ENCODE results near the gene IFNL4. TPM values are rescaled to one million over a fixed set of nuclear protein-coding genes. Genes with fewer than 3 reads are reported as not detected.

IFNL4 gene
- total RNA-seq, 1 donor from 2014 or later = not detected

GRCh38 chr19:39240421-39240820 is 8.2 kb downstream of the IFNL4 start:
- H3K4me1 Mint-ChIP-seq = peaks cover 5% of the 10 kb centered on the region
- H3K4me3 Mint-ChIP-seq = no peak overlapping the region
- H2AFZ ChIP-seq (replicated peaks) = no peak overlapping the region
- no peaks in the 10 kb centered on the region for H3K79me2 ChIP-seq (ENCODE audit: low read depth)
- H3K36me3 Mint-ChIP-seq = no peaks in the 10 kb centered on the region
- TF ChIP-seq CTCF (IDR thresholded peaks at IDR 0.05) = no peak
- TF ChIP-seq EZH2 (IDR thresholded peaks at IDR 0.05) = no peak
- no peak for TF ChIP-seq EZH2phosphoT487 (IDR thresholded peaks at IDR 0.05)
- H3K27ac Mint-ChIP-seq = no peak overlapping the region
- DNase-seq (ENCODE audit: low spot score) = no peak
- no peak overlapping the region for H3K4me2 ChIP-seq
- H3K27ac ChIP-seq = no peak overlapping the region
- H4K20me1 ChIP-seq (ENCODE audit: low read depth) = no peaks in the 10 kb centered on the region
- peaks cover 46% of the 10 kb centered on the region for H3K27me3 ChIP-seq
- no peak overlapping the region for H3K4me3 ChIP-seq
- H3K9ac ChIP-seq = no peak overlapping the region
- H3K36me3 ChIP-seq = no peaks in the 10 kb centered on the region
- no peaks in the 10 kb centered on the region for H3K9me3 Mint-ChIP-seq
- H3F3A ChIP-seq (ENCODE audit: low read depth) = no peaks in the 10 kb centered on the region
- H3K4me1 ChIP-seq = no peaks in the 10 kb centered on the region
- H3K27me3 Mint-ChIP-seq (ENCODE audit: insufficient read depth, low read depth) = peaks cover 16% of the 10 kb centered on the region
- no peaks in the 10 kb centered on the region for H3K9me3 ChIP-seq (ENCODE audit: low read depth)

- H3K9me3 ChIP-seq (ENCODE audit: low read depth) = no peaks in the 10 kb centered on the region
- no peak overlapping the region for H3K27ac Mint-ChIP-seq
- no peak overlapping the region for H3K4me2 ChIP-seq
- no peaks in the 10 kb centered on the region for H3K36me3 Mint-ChIP-seq
- no peak overlapping the region for H2AFZ ChIP-seq (replicated peaks)
- H3K9ac ChIP-seq = no peak overlapping the region
- H3K9me3 Mint-ChIP-seq = no peaks in the 10 kb centered on the region
- no peak overlapping the region for H3K4me3 ChIP-seq
- no peaks in the 10 kb centered on the region for H4K20me1 ChIP-seq (ENCODE audit: low read depth)
- peaks cover 15% of the 10 kb centered on the region for H3K27me3 Mint-ChIP-seq (ENCODE audit: insufficient read depth, low read depth)
- H3K36me3 ChIP-seq = no peaks in the 10 kb centered on the region
- TF ChIP-seq EZH2phosphoT487 (IDR thresholded peaks at IDR 0.05) (no peak), EZH2 (IDR thresholded peaks at IDR 0.05) (no peak), CTCF (IDR thresholded peaks at IDR 0.05) (no peak)
- no peak overlapping the region for H3K27ac ChIP-seq
- no peaks in the 10 kb centered on the region for H3F3A ChIP-seq (ENCODE audit: low read depth)
- H3K27me3 ChIP-seq = peaks cover 44% of the 10 kb centered on the region
- peaks cover 5% of the 10 kb centered on the region for H3K4me1 Mint-ChIP-seq
- no peaks in the 10 kb centered on the region for H3K79me2 ChIP-seq (ENCODE audit: low read depth)
- H3K4me1 ChIP-seq = no peaks in the 10 kb centered on the region
- no peak overlapping the region for H3K4me3 Mint-ChIP-seq
- no peak for DNase-seq (ENCODE audit: low spot score)
Measured at GRCh38 chr19:39238944-39239343, 9.7 kb downstream of the IFNL4 start.

DNA sequence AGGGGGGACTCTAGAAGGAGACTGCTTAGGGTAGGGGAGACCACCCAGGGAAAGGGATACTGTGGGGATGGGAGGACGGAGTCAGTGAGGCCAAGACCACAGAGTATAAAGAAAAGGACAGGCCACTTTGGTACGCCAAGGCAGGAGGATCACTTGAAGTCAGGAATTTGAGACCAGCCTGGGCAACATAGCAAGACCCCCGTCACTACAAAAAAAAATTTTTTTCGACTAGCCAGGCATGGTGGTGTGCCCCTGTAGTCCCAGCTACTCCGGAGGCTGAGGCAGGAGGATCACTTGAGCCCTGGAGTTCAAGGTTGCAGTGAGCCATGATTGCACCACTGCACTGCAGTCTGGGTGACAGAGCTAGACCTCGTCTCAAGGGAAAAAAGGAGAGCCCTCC is 10.4 kb downstream of the IFNL4 start:
- TF ChIP-seq EZH2 (IDR thresholded peaks at IDR 0.05) = no peak
- no peak for TF ChIP-seq CTCF (IDR thresholded peaks at IDR 0.05)
- TF ChIP-seq EZH2phosphoT487 (IDR thresholded peaks at IDR 0.05) = no peak
- Mint-ChIP-seq H3K36me3 (no peaks in the 10 kb centered on the region), H3K4me1 (peaks cover 2% of the 10 kb centered on the region), H3K27ac (no peak overlapping the region), H3K9me3 (no peaks in the 10 kb centered on the region), H3K27me3 (ENCODE audit: insufficient read depth, low read depth) (peaks cover 14% of the 10 kb centered on the region), H3K4me3 (no peak overlapping the region)
- no peaks in the 10 kb centered on the region for H3K79me2 ChIP-seq (ENCODE audit: low read depth)
- H3K36me3 ChIP-seq = no peaks in the 10 kb centered on the region
- H3K4me3 ChIP-seq = no peak overlapping the region
- H3F3A ChIP-seq (ENCODE audit: low read depth) = no peaks in the 10 kb centered on the region
- H3K27me3 ChIP-seq = peaks cover 49% of the 10 kb centered on the region
- H3K27ac ChIP-seq = no peak overlapping the region
- DNase-seq (ENCODE audit: low spot score) = no peak
- H3K9me3 ChIP-seq (ENCODE audit: low read depth) = no peaks in the 10 kb centered on the region
- no peak overlapping the region for H2AFZ ChIP-seq (replicated peaks)
- H3K4me1 ChIP-seq = no peaks in the 10 kb centered on the region
- no peaks in the 10 kb centered on the region for H4K20me1 ChIP-seq (ENCODE audit: low read depth)
- H3K9ac ChIP-seq = no peak overlapping the region
- H3K4me2 ChIP-seq = no peak overlapping the region

All from neural progenitor cell (in vitro differentiated cells).